Epithelial cell of proximal tubule (primary cell): ENCODE results near the gene ADCY3. TPM values are rescaled to one million over a fixed set of nuclear protein-coding genes. Genes with fewer than 3 reads are reported as not detected.

Experiments used
- DNase-seq: peaks from one replicate; pipeline ENCODE4 v3.0.0-alpha.2; 2011; ENCODE audit warnings: low read depth
- H3K4me3 ChIP-seq: 2 replicates; pipeline ENCODE4 v1.5.1; 2011; ENCODE audit warnings: low read depth, mild to moderate bottlenecking, low read length
- CTCF ChIP-seq: conservative IDR thresholded peaks from 2 replicates; pipeline ENCODE4 v1.5.1; 2012; ENCODE audit warnings: low read depth, mild to moderate bottlenecking, low read length
- total RNA-seq: library from RNA; depleted of rRNA; stranded (reverse); fragments of >200 nt; gene quantifications from 2 replicates; pipeline ENCODE4 v1.2.3, GENCODE V29; 2015

The ADCY3 gene
- total RNA-seq, 1 donor from 2014 or later: 18.7 TPM

- H3K4me3 ChIP-seq: no peak overlapping the region
- DNase-seq: no peak
- TF ChIP-seq CTCF: no peak
These were observed 95.9 kb downstream of the ADCY3 start for GRCh38 chr2:24824071-24824588.

DNA sequence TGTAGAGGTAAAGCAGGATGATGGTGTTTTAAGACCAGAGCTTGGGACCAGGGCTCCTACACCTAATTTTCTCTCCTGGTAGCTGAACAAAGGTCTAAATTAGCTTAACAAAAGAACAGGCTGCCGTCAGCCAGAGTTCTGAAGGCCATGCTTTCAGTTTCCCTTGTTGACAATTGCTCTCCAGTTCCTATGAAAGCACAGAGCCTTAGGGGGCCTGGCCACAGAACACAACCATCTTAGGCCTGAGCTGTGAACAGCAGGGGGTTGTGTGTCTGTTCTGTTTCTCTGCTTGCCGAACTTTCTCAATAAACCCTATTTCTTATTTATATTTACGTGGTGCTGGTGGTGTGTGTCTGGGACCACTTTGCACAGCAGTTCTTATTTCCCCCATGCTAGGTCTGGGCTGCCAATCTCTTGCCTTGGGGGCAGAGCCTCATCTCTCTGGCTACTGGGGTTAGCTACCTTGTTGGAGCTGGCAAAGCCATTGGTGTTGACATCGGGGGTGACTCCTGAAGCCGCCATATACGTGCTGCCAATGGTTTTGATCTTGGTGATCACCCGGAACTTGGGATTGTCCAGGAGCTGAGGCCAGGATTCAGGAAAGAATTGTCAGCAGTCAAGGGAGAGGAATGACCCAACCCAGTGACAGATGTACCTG is 97.9 kb downstream of the ADCY3 start:
- no peak for TF ChIP-seq CTCF
- no peak overlapping the region for H3K4me3 ChIP-seq
- no peak for DNase-seq

DNA sequence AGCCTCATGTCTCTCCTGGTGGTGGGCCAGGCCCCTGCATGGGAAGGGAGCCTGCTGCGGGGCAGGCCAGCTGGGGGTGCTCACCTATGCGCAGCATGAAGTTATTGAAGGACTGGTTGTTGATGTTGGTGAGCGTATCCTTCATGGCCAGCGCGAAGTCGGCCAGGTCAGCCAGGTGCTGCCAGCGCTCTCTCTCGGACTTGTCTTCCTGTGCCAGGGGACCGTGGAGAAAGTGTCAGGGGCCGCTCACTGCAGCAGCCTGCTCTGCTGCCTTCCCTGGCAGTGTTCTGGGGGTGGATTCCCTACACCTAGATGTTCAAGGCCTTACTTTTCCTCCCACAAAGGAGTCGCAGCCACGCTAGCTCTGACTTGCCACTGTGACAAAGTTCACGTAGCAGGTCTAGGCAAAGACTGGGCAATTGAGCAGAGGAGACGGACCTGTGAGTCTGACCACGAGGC is 98.6 kb downstream of the ADCY3 start:
- no peak overlapping the region for H3K4me3 ChIP-seq
- no peak for TF ChIP-seq CTCF
- DNase-seq: no peak

- no peak overlapping the region for H3K4me3 ChIP-seq
- no peak for TF ChIP-seq CTCF
- DNase-seq: no peak
These were observed 99.2 kb downstream of the ADCY3 start for GRCh38 chr2:24820598-24821432.

- no peak for DNase-seq
- no peak for TF ChIP-seq CTCF
- no peak overlapping the region for H3K4me3 ChIP-seq
These were observed 99.9 kb downstream of the ADCY3 start for GRCh38 chr2:24820175-24820513.

- no peak overlapping the region for H3K4me3 ChIP-seq
- no peak for TF ChIP-seq CTCF
- no peak for DNase-seq
These were observed 100.4 kb downstream of the ADCY3 start for GRCh38 chr2:24819442-24820174.
